Activated CD4-positive, alpha-beta T cell treated with anti-CD3 and anti-CD28 coated beads, Interleukin-2, amount 50 U/mL, for 48 hours (primary cell): ENCODE data around the gene EIF5AL1.
"Not testable (repeated sequence)": the region's sequence is repeated elsewhere in the genome, so short reads cannot be mapped to it uniquely, and the experiment has no call there.

Experiments used
- DNase-seq, 2 experiments: peaks; one replicate each; pipeline ENCODE4 v3.0.0-alpha.2; 2020

EIF5AL1 gene

DNA sequence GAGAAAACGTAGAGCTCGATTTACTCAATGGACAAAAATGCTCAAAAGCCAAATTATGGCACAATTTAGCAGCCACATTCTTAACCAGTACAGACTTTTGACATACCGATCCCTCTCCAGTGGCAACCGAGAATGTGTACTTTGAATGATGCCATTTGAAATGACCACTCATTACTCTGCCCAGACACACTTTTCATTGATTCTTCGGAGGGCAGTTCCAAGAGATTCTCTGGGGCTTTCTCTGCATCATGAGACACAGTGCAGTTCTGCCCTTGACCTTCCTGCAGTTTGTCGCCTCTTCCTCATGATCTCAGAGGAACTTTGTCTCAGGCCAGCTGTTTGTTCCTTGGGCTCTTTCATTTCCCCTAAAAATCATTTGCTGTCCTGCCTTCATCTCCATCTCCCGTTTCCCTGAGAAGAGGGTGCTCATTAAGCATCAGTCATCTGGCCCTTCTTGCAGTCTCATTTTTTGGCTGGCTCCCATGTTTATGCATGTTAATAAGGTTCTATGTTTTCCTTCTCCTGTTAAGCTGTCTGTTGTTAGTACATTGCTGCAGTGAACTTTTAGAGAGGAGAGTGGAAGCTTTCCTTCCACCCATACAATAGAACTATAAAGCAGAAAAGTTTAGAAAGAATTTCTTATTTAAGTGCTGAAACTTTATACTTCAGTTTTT lies 4.3 kb downstream of the EIF5AL1 start:
- not testable (repeated sequence) for DNase-seq

GRCh38 chr10:79517567-79517966 lies 5.2 kb downstream of the EIF5AL1 start:
- not testable (repeated sequence) for DNase-seq

GRCh38 chr10:79521751-79522150 lies 9.4 kb downstream of the EIF5AL1 start:
- not testable (repeated sequence) for DNase-seq

GRCh38 chr10:79522464-79522863 lies 10.1 kb downstream of the EIF5AL1 start:
- not testable (repeated sequence) for DNase-seq

- DNase-seq, result not testable (repeated sequence)
These were observed 11.0 kb downstream of the EIF5AL1 start for GRCh38 chr10:79523157-79523853.

DNA sequence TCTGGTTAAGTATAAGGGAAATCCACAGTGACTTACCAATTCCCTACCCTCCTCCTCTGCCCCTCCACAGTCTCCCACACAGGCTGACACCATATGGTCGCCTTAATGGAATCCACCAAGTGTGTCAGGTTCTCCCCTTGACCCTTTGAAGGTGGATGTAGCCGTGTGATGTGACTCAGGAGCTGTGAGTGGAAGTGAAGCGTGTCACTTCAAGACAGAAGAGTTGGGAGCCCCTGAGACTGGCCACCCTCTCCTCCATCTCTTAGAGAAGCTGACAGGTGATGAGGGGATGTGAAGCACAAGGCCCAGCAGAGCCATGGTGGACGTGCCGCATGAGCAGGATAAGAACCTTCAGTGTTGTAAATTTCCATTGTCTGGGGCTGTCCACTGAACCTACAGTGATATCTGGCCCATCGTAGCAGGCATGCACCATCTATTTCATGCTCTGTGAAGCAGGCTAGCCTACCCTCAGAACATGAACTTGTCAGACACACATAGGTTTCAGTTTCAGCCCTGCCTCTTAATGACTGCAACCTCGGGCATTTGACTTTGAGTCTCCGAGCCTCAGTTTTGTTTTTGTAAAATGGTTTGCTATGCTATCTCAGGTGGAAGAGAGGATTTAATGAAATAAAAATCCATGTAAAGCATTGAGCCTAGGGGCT lies 12.8 kb downstream of the EIF5AL1 start:
- DNase-seq, result not testable (repeated sequence)

DNA sequence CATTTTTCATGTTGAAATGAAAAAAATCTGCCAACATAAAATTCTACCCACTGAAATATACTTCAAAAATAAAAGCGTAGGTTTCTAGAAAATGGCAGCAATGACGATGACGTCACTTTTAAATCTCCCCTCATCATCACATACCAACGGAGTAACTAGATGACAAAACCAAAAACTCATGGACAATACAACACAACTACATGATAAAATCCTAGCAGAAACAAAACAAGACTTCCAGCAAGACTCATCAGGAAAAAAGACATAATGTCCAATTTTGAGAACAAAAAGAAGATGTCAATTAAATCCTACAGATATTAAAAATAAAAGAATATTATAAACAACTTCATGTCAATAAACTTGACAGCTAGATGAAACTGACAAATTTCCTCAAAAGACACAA lies 15.9 kb downstream of the EIF5AL1 start:
- DNase-seq, result not testable (repeated sequence)

GRCh38 chr10:79533142-79533902 lies 21.0 kb downstream of the EIF5AL1 start:
- not testable (repeated sequence) for DNase-seq

- not testable (repeated sequence) for DNase-seq
These were observed 21.5 kb downstream of the EIF5AL1 start for GRCh38 chr10:79533903-79534175.

GRCh38 chr10:79538311-79538710 lies 26.0 kb downstream of the EIF5AL1 start:
- not testable (repeated sequence) for DNase-seq

- not testable (repeated sequence) for DNase-seq
These were observed 28.6 kb downstream of the EIF5AL1 start for GRCh38 chr10:79540930-79541329.

GRCh38 chr10:79542626-79543025 lies 30.3 kb downstream of the EIF5AL1 start:
- DNase-seq, result no peak

DNA sequence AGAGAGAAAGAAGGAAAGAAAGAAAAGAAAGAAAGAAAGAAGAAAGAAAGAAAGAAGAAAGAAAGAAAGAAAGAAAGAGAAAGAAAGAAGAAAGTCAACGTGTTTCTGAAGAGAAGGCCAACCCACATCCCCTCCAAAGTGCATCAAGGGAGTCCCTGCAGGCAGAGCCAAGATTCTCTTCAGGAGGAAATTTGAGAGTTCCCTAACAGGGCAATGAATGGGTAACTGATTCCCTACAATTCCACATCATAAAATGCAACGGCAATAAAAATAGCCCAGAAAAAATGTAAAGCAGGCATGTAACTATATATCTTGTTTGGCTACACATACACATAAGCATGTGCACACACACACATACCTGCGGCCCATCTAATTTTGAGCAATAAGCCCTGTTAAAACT lies 32.1 kb downstream of the EIF5AL1 start:
- not testable (repeated sequence) for DNase-seq

GRCh38 chr10:79544926-79545659 lies 32.8 kb downstream of the EIF5AL1 start:
- not testable (repeated sequence) for DNase-seq

DNA sequence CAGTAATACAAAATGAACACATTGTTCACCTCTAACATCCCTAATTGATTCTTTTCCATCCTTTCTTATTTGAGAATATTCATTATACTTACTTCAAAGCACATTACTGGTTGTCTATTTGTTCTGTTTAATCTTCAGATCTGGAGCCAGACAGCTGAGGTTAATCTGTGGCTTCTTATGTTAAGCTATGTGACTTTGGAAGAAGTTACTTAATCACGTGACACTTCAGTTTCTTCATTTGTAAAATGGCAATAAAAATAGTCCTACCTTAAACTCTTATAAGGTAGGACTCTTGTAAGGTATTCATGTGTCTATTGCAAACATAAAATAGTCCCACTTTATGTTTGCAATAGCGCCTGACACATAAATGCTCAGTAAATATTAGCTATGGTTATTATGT lies 34.8 kb downstream of the EIF5AL1 start:
- DNase-seq, result not testable (repeated sequence)

DNA sequence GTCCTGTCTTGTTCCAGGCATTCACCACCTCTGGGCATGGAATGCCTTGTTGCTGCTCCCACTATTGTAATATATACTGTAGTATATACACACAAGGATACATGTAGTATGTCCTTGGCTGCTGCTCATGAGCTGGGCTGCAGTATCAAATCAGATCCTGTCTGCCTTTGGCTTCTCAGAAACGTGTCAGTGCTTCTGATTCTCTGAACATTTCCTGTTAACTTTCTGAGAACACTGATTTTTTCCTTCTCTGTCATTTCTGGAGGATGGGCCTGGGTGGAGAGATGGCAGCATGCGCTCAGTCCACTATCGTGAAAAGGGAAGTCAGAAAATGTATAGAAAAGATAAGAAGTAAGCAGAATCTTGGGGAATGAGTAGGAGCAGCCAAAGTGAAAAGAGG lies 35.6 kb downstream of the EIF5AL1 start:
- peak in 1 of 2 experiments; percentile 12 for DNase-seq

DNA sequence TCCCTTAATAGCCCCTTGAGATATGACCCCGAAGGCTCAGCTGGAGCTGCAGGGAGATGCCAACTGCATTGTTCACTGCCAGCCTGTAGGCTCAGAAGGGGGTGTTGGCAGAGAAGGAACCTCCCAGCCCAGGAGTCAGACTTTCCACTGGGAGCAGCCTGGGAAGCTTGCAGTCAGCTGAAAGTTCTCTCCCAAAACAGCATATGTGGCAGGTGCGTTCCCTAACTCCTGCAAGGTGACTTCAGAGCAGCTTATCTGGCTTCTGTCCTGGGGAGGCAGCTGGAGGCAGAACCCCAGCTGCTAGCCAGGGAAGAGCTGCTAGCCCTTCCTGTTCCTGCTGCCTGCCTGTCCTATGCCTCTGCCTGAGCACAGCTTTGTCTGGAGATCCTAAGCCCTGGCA lies 39.8 kb downstream of the EIF5AL1 start:
- DNase-seq, result no peak

- DNase-seq, result no peak
These were observed 43.3 kb downstream of the EIF5AL1 start for GRCh38 chr10:79555354-79556309.

DNA sequence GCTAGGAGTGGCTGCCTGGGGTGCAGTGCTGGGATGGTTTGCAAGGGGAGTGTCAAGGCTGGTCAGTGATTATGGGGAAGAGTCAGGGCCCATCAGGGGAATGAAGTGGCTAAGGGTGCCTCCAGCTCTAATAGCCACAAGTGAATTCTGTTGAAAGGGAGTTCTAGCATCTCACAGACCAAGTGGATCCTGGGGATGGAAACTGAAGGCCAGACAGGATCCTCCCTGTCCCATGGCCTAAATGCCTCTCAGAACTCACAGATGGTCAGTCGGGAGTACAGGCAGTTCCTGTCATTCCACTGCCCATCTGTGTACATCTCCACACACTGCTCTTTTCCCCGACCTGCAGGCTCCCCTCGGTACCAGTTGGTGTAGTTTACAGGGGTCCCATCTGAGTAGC lies 44.6 kb downstream of the EIF5AL1 start:
- DNase-seq, result not testable (repeated sequence)

DNA sequence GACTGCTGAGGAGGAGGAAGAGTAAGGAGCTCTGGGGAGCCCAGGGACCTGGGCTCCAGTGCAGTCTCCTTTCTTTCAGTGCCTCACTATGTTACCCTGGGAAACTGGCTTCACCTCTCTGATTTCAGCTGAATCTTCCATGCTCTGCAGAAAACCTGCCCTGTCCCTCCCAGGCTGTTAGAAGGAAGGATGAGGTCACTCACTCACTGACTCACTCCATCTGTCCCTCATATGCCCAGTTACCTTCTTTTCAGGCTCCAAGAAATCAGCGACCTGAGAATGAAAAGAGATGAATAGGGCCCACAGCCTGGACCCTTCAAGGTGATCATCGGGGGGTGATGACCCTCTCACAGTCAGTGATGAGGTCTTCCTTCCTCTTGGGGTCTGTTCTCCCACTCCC lies 47.4 kb downstream of the EIF5AL1 start:
- no peak for DNase-seq

- DNase-seq, result no peak
These were observed 47.9 kb downstream of the EIF5AL1 start, which contains the start of gene SFTPA2 for GRCh38 chr10:79560160-79560709. SFTPA2 (minus strand) TSS chr10:79560407; CDS start chr10:79559483, 924 bp downstream.
